ENCODE results near the gene JHY.

- TF ChIP-seq CEBPB (IDR thresholded peaks at IDR 0.05; ENCODE audit: low read depth) (no peak), EZH2 (IDR thresholded peaks at IDR 0.05) (no peak), POLR2AphosphoS5 (IDR thresholded peaks at IDR 0.05; ENCODE audit: low read depth, low read length) (no peak), JUND (IDR thresholded peaks at IDR 0.05) (no peak), CTCF (IDR thresholded peaks at IDR 0.05 in 2 of 3, conservative IDR thresholded peaks at IDR 0.05 in 1 of 3; ENCODE audit: borderline replicate concordance in 1 of 3, insufficient read depth in 1 of 3, low read depth in 2 of 3, low read length in 2 of 3) (no peak), POLR2A (IDR thresholded peaks at IDR 0.05; ENCODE audit: borderline replicate concordance, extremely low read depth, insufficient read depth, insufficient read length) (no peak), EGR1 (IDR thresholded peaks at IDR 0.05; ENCODE audit: low read depth) (no peak), RAD21 (IDR thresholded peaks at IDR 0.05; ENCODE audit: low read depth) (no peak)
- TF ChIP-seq, protein P1, sequence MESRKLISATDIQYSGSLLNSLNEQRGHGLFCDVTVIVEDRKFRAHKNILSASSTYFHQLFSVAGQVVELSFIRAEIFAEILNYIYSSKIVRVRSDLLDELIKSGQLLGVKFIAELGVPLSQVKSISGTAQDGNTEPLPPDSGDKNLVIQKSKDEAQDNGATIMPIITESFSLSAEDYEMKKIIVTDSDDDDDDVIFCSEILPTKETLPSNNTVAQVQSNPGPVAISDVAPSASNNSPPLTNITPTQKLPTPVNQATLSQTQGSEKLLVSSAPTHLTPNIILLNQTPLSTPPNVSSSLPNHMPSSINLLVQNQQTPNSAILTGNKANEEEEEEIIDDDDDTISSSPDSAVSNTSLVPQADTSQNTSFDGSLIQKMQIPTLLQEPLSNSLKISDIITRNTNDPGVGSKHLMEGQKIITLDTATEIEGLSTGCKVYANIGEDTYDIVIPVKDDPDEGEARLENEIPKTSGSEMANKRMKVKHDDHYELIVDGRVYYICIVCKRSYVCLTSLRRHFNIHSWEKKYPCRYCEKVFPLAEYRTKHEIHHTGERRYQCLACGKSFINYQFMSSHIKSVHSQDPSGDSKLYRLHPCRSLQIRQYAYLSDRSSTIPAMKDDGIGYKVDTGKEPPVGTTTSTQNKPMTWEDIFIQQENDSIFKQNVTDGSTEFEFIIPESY (IDR thresholded peaks at IDR 0.05; ENCODE audit: extremely low read depth, insufficient replicate concordance, low read length): no peak
Observed at GRCh38 chr11:122877732-122878131, 4.8 kb upstream of the JHY start.
